Endothelial cell of umbilical vein (primary cell): ENCODE measurements around the gene TNNI3K.
"Not testable (repeated sequence)": the region's sequence is repeated elsewhere in the genome, so short reads cannot be mapped to it uniquely, and the experiment has no call there.

Experiments
- CTCF ChIP-seq, 2 donors: IDR thresholded peaks; 1 replicate in 1 of 2; 2 replicates in 1 of 2; pipeline ENCODE4 v1.5.1; 2011; ENCODE audit warnings: low read length in 2 of 2, mild to moderate bottlenecking in 2 of 2, moderate library complexity in 2 of 2, control low read depth in 1 of 2, inconsistent platforms in 1 of 2, low read depth in 1 of 2; ENCODE audit not compliant: insufficient read depth in 1 of 2; ENCODE audit errors: extremely low read depth in 1 of 2
- GATA2 ChIP-seq: IDR thresholded peaks from 2 replicates; pipeline ENCODE4 v1.7.0; 2011; ENCODE audit warnings: low read depth, mild to moderate bottlenecking, moderate library complexity, mixed read lengths, low read length; ENCODE audit not compliant: insufficient read length, insufficient read depth
- JUN ChIP-seq: IDR thresholded peaks from 2 replicates; pipeline ENCODE4 v1.6.1; 2011; ENCODE audit warnings: borderline replicate concordance, low read depth; ENCODE audit not compliant: insufficient read length, insufficient read depth
- POLR2A ChIP-seq: IDR thresholded peaks from 2 replicates; pipeline ENCODE4 v1.6.1; 2012; ENCODE audit warnings: low read depth, mild to moderate bottlenecking, control low read depth, low read length
- POLR2AphosphoS5 ChIP-seq: IDR thresholded peaks from 2 replicates; pipeline ENCODE4 v1.6.1; 2012; ENCODE audit warnings: low read depth, mild to moderate bottlenecking, control low read depth, low read length, moderate library complexity; ENCODE audit not compliant: insufficient read depth
- TF ChIP-seq, protein P1 (sequence below): IDR thresholded peaks from 2 replicates; pipeline ENCODE4 v1.6.1; 2011; ENCODE audit not compliant: insufficient read depth, insufficient read length

GRCh38 chr1:74253243-74253824 is 18.1 kb downstream of the TNNI3K start:
- TF ChIP-seq POLR2A; CTCF (IDR thresholded peaks at IDR 0.05; ENCODE audit: extremely low read depth in 1 of 2, insufficient read depth in 1 of 2, low read depth in 1 of 2, low read length in 2 of 2); POLR2AphosphoS5; JUN; GATA2: not testable (repeated sequence)
- TF ChIP-seq, protein P1, sequence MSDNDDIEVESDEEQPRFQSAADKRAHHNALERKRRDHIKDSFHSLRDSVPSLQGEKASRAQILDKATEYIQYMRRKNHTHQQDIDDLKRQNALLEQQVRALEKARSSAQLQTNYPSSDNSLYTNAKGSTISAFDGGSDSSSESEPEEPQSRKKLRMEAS = not testable (repeated sequence)
